CMK (cell line): ENCODE results near the gene SLC25A33.
"Not testable (repeated sequence)": the region's sequence is repeated elsewhere in the genome, so short reads cannot be mapped to it uniquely, and the experiment has no call there.

Experiments used
- DNase-seq: peaks from one replicate; pipeline ENCODE4 v3.0.0-alpha.2; 2010; ENCODE audit warnings: low read depth

The SLC25A33 gene

GRCh38 chr1:9539829-9540550, 725 bp downstream of the SLC25A33 start:
- peak; percentile 70 for DNase-seq

DNA sequence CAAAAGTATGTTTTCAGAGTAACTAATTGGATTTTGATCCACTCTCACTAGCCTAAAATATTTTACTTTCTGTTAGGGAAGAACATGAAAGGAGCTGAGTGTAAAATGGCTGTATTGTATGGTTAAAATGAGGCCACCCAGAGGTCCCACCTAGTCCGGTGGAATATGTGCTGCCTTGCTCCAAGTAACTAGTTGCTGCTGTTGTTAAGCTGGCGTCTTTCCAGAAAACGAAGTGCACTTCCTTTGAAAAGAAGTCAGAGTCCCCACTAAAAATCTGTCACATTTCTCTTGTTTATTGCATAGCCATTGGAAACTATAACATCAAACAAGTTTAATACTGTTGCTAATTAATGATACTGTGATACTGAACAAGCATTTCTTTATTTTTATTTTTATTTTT, 3.2 kb downstream of the SLC25A33 start:
- no peak for DNase-seq

- DNase-seq, result no peak
These were observed 5.7 kb downstream of the SLC25A33 start for GRCh38 chr1:9544926-9545325.

DNA sequence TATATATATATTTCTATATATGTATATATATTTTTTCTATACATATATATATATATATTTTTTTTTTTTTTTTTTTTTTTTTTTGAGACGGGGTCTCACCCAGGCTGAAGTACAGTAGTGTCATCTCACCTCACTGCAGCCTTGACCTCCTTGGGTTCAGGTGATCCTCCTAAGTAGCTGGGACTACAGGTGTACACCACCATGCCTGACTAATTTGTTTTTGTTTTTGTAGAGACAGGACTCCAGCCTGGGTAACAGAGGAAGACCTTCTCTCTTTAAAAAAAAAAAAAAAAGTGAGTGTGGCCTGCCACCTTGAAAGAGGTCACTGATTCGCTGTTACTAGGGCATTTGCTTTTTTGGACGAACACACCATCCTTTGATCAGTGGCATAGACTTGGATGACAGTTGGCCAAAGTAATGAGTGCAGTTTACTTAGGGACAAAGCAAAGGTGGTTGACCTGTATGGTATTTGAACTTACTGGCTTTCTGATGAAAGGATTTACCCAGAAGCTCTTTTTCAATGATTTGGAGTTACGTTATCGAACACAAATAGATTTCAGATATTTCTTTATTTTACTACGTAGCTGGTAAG, 10.8 kb downstream of the SLC25A33 start:
- DNase-seq, result no peak

GRCh38 chr1:9551984-9552383, 12.7 kb downstream of the SLC25A33 start:
- DNase-seq, result no peak

GRCh38 chr1:9553736-9554144, 14.5 kb downstream of the SLC25A33 start:
- no peak for DNase-seq

GRCh38 chr1:9555942-9556341, 16.7 kb downstream of the SLC25A33 start:
- no peak for DNase-seq

DNA sequence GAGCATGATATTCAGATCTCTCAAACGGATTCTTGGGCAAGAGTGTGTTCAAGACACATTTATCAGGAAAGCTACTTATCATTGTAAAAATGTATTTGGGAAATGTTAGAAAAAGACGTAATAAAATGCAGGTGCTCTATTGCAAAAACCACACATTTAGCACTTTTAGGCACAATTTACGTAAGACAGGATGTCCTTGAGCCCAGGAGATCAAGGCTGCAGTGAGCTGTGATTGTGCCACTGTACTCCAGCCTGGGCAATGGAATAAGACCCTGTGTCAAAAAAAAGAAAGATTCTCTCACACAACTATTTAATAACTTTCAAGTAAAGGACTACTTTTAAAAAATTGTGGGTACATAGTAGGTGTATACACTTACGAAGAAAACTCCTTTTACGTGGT, 18.4 kb downstream of the SLC25A33 start:
- no peak for DNase-seq

GRCh38 chr1:9558271-9558945, 19.1 kb downstream of the SLC25A33 start:
- no peak for DNase-seq

GRCh38 chr1:9558946-9559545, 19.8 kb downstream of the SLC25A33 start:
- DNase-seq, result no peak

DNA sequence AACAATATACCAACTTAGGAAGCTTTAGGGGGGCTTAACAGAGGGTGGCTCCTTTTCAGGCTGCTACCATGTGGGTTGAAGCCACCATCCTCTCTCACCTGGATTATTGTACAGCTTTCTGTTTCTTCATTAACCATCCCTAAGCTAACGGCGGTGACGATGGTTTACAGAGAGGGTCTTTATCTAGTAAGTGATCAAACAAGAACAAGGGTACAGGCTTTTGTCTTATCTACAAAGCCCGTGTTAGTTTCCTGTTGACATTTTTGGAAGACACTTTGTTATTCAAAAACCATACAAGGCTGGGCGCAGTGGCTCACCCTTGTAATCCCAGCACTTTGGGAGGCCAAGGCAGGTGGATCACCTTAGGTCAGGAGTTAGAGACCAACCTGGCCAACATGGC, 20.4 kb downstream of the SLC25A33 start:
- DNase-seq, result no peak

DNA sequence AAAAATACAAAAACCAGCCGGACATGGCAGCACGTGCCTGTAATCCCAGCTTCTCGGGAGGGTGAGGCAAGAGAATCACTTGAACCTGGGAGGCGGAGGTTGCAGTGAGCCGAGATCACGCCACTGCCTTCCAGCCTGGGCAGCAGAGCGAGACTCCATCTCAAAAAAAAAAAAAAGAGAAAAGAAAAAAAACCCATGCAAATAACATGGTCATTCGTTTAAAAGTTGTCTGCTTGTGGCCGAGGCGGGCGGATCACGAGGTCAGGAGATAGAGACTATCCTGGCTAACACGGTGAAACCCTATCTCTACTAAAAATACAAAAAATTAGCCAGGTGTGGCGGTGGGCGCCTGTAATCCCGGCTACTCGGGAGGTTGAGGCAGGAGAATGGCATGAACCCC, 20.8 kb downstream of the SLC25A33 start:
- not testable (repeated sequence) for DNase-seq

- no peak for DNase-seq
These were observed 22.2 kb downstream of the SLC25A33 start for GRCh38 chr1:9561429-9561828.

DNA sequence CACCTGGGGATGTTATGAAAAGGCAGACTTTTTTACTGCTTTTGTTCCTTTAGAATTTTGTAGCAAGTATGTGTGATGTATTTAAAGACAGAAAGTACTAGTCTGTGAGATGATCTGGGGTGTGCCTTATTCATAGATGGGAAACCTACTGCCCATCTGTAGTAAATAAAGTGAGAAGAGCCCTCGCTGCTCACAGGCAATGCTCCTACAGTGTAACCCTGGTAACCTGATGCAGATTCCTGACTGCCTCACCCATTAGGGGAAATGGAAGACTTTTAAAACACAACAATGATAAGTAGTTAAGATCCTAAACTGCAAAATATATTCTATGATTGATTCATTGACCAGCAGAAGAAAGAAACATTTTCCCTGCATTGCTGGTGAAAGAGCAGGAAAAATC, 30.0 kb downstream of the SLC25A33 start:
- no peak for DNase-seq

DNA sequence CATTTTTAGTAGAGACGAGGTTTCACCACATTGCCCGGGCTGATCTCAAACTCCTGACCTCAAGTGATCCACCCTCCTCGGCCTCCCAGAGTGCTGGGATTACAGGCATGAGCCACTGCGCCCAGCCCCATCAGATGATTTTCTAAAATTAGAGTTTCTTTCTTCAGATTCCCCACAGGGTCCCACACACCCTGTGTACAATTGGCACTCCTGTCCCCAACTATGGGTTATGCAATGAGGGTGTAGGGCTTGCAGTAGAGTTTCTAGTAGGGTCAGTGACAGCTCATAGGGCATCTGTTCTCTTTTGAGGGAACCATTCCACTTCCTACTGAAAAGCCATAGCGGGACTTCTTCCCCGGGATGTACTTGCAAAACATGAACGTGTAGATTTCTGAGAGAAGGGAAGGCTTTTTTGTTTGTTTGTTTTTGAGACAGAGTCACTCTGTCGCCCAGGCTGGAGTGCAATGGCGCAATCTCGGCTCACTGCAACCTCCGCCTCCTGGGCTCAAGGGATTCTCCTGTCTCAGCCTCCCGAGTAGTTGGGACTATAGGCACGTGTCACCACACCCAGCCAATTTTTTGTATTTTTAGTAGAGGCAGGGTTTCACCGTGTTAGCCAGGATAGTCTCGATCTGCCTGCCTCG, 31.7 kb downstream of the SLC25A33 start:
- not testable (repeated sequence) for DNase-seq

GRCh38 chr1:9573723-9574122, 34.5 kb downstream of the SLC25A33 start:
- no peak for DNase-seq

DNA sequence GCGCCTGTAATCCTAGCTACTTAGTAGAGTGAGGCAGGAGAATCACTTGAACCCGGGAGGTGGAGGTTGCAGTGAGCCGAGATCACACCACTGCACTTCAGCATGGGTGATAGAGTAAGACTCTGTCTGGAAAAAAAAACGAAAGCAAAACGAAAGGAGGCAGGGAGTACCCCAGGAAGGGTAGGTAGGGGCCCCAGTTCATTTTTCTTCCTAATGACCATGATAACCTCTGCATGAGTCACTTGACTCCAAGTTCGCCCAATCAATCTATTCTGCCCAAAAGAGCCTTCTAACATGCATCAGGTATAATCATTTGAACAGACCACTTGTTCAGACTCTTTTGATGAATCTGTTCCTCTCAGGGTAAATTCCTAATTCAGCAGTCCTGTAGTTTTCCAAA, 36.2 kb downstream of the SLC25A33 start:
- DNase-seq, result no peak

DNA sequence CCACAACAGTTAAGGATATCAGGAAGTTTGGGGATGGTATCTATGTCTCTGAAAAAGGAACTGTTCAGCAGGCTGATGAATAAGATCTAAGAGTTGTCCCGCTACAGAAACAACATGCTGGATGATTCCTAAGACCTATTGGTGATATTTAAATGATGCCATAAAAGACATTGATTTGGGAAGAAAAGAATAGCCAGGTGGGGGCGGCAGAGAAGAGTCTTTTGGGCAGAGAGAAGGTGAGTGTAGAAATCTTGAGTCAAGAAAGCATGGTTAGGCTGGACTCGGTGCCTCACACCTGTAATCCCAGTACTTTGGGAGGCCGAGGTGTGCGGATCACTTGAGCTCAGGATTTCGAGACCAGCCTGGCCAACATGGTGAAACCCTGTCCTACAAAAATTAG, 37.6 kb downstream of the SLC25A33 start:
- DNase-seq, result no peak

- DNase-seq, result no peak
These were observed 38.2 kb downstream of the SLC25A33 start for GRCh38 chr1:9577423-9577822.

DNA sequence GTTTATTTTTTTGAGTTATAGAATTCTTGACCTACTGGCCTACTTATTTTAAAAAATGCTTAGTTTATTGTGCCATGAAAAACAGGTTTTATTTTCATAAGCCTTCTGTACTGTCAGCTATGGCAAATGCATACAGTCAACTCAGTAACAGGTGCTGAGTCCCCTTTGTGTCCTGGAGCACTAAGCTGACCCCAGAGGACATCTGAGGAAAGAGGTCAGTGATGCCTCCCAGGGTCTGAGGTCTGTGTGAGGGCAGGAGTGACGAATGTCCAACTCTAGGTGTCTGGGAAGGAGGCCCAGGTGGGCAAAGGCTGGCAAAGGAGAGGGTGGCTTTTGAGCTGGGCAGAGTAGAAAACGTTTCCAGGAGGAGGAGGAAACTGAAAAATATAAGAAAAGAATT, 41.7 kb downstream of the SLC25A33 start:
- no peak for DNase-seq

- DNase-seq, result no peak
These were observed 47.0 kb downstream of the SLC25A33 start for GRCh38 chr1:9586147-9586766.

DNA sequence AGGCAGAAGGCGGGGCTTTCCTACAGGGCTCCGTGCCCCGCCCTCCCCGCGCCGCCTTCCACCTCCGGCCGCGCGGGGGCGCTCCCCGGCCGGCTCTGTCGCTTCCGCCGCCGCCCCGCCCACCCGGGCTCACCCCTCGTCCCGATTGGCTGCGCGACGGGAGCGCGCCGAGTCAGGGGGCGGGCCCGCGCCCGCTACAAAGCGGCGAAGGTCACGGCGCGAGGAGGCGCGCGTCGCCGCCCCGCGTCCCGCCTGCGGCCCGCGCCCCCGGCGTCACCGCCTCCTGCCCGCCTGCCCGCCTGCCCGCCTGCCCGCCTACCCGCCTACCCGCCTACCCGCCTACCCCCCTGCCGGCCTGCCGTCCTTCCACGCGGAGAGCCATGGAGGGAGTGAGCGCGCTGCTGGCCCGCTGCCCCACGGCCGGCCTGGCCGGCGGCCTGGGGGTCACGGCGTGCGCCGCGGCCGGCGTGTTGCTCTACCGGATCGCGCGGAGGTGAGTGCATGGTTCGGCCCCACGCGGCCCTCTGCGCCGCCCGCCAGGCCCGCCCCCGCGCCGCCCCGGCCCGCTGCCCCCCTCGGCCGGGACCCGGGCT, 49.4 kb downstream of the SLC25A33 start, which contains the start of gene TMEM201:
Gene TMEM201, plus strand, starts transcription at position 361 of the 593 bp plus-strand sequence. Its CDS starts 20 bp downstream, at position 381.
- DNase-seq, result peak; percentile 87
